Neural cell (in vitro differentiated cells): ENCODE measurements around the gene ZNF618. TPM values are rescaled to one million over a fixed set of nuclear protein-coding genes. Genes with fewer than 3 reads are reported as not detected.

Source experiments
- H2AFZ ChIP-seq: fragments of 200-600, 300-800 bp; sonication (generic), shearing (Covaris generic); 2 replicates; pipeline ENCODE4 v1.6.0; 2014; ENCODE audit warnings: low read depth, mild to moderate bottlenecking, antibody characterized with exemption, low read length, moderate library complexity
- H3F3A ChIP-seq: fragments of 200-600 bp; shearing (Covaris generic); 2 replicates; pipeline ENCODE4 v1.6.1; 2016; ENCODE audit warnings: mild to moderate bottlenecking, moderate library complexity, mixed read lengths, antibody characterized with exemption, low read length; ENCODE audit not compliant: insufficient read depth, poor library complexity, severe bottlenecking
- H3K27ac ChIP-seq: fragments of 200-600, 300-800 bp; sonication (generic), shearing (Covaris generic); 2 replicates; pipeline ENCODE4 v1.5.1; 2014; ENCODE audit warnings: mild to moderate bottlenecking, low read length, moderate library complexity
- H3K27me3 ChIP-seq: fragments of 300-800, 200-600 bp; sonication (generic), shearing (Covaris generic); 2 replicates; pipeline ENCODE4 v1.6.0; 2014; ENCODE audit warnings: mild to moderate bottlenecking, low read depth, low read length, moderate library complexity; ENCODE audit not compliant: insufficient read depth
- H3K36me3 ChIP-seq: fragments of 300-800, 200-600 bp; sonication (generic), shearing (Covaris generic); 2 replicates; pipeline ENCODE4 v1.5.1; 2014; ENCODE audit warnings: mild to moderate bottlenecking, antibody characterized with exemption, low read length, moderate library complexity; ENCODE audit not compliant: insufficient read depth
- H3K4me2 ChIP-seq: fragments of 300-800, 200-600 bp; sonication (generic), shearing (Covaris generic); 2 replicates; pipeline ENCODE4 v1.6.0; 2014; ENCODE audit warnings: mild to moderate bottlenecking, low read length
- H3K4me3 ChIP-seq: fragments of 300-800, 200-600 bp; sonication (generic), shearing (Covaris generic); 2 replicates; pipeline ENCODE4 v1.5.1; 2014; ENCODE audit warnings: mild to moderate bottlenecking, low read length, moderate library complexity
- H3K79me2 ChIP-seq: fragments of 200-600 bp; shearing (Covaris generic); replicated peaks from 2 replicates; pipeline ENCODE4 v1.6.0; 2014; ENCODE audit warnings: mild to moderate bottlenecking, low read length, moderate library complexity; ENCODE audit not compliant: insufficient read depth
- H3K9ac ChIP-seq: fragments of 300-800, 200-600 bp; sonication (generic), shearing (Covaris generic); 2 replicates; pipeline ENCODE4 v1.6.1; 2016; ENCODE audit warnings: mild to moderate bottlenecking, low read length, mixed read lengths
- H3K9me2 ChIP-seq: fragments of 200-600 bp; shearing (Covaris generic); 2 replicates; pipeline ENCODE4 v1.6.1; 2016; ENCODE audit warnings: mild to moderate bottlenecking, low read length, mixed read lengths; ENCODE audit not compliant: insufficient read depth
- H3K9me3 ChIP-seq: fragments of 200-600, 300-800 bp; sonication (generic), shearing (Covaris generic); 2 replicates; pipeline ENCODE4 v1.6.1; 2016; ENCODE audit warnings: mild to moderate bottlenecking, mixed run types, low read length, moderate library complexity, mixed read lengths
- H4K20me1 ChIP-seq: fragments of 200-600 bp; shearing (Covaris generic); 2 replicates; pipeline ENCODE4 v1.6.1; 2016; ENCODE audit warnings: mild to moderate bottlenecking, mixed run types; ENCODE audit not compliant: insufficient read depth
- CTCF ChIP-seq: fragments of 450-650 bp; IDR thresholded peaks from 2 replicates; pipeline ENCODE4 v1.5.1; 2014; ENCODE audit warnings: antibody characterized with exemption, mild to moderate bottlenecking, moderate library complexity; ENCODE audit not compliant: poor library complexity, severe bottlenecking
- EP300 ChIP-seq: fragments of 450-650 bp; conservative IDR thresholded peaks from 2 replicates; pipeline ENCODE4 v1.6.1; 2014; ENCODE audit warnings: antibody characterized with exemption, mild to moderate bottlenecking, moderate library complexity; ENCODE audit not compliant: poor library complexity, severe bottlenecking
- EZH2 ChIP-seq: fragments of 200-600, 300-800 bp; shearing (Covaris generic), sonication (generic); IDR thresholded peaks from 2 replicates; pipeline ENCODE4 v1.6.1; 2014; ENCODE audit warnings: antibody characterized with exemption, low read length, borderline replicate concordance, mild to moderate bottlenecking; ENCODE audit not compliant: insufficient read depth, poor library complexity, severe bottlenecking
- MXI1 ChIP-seq: fragments of 450-650 bp; conservative IDR thresholded peaks from 2 replicates; pipeline ENCODE4 v1.6.1; 2014; ENCODE audit warnings: antibody characterized with exemption, mild to moderate bottlenecking; ENCODE audit not compliant: poor library complexity, severe bottlenecking
- POLR2AphosphoS5 ChIP-seq: IDR thresholded peaks from 2 replicates; pipeline ENCODE4 v1.6.1; 2012
- RAD21 ChIP-seq: fragments of 450-650 bp; conservative IDR thresholded peaks from 2 replicates; pipeline ENCODE4 v1.6.1; 2014; ENCODE audit warnings: antibody characterized with exemption, mild to moderate bottlenecking, moderate library complexity
- REST ChIP-seq: IDR thresholded peaks from 2 replicates; pipeline ENCODE4 v1.6.1; 2012; ENCODE audit warnings: borderline replicate concordance
- SMC3 ChIP-seq: fragments of 450-650 bp; conservative IDR thresholded peaks from 2 replicates; pipeline ENCODE4 v1.6.1; 2014; ENCODE audit warnings: antibody characterized with exemption, mild to moderate bottlenecking, moderate library complexity; ENCODE audit not compliant: poor library complexity
- TAF1 ChIP-seq: IDR thresholded peaks from 2 replicates; pipeline ENCODE4 v1.6.1; 2012; ENCODE audit warnings: low read depth
- polyA plus RNA-seq: library from polyadenylated mRNA; depleted of rRNA; stranded (reverse); fragments of >200 nt; gene quantifications from 2 replicates; pipeline ENCODE4 v1.2.3, GENCODE V29; 2014

ZNF618 gene
- polyA plus RNA-seq, 1 donor from 2014 or later, result 7.1 TPM

DNA sequence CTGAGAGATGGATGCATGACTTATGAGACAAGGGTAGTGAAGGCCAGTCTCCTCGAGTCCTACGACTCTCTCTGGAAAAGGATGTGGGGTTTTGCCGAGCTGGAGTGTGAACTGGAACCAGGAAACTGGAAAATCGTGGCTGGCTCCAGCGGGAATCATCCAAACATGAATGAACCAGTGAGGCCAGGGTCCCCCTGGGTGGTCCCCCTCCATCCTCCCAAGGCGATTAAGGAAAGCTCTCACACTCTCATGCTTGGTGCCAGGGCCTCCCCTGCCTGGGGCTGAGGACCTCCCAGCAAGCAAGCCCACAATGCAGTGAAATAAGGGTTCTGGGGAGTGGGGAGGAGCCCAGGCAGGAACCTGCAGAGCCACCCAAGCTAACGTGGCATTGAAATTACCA is 211.6 kb downstream of the ZNF618 start:
- H3K4me3 ChIP-seq, result no peak overlapping the region

GRCh38 chr9:114088571-114089170 is 212.6 kb downstream of the ZNF618 start:
- no peak overlapping the region for H3K4me3 ChIP-seq
- H4K20me1 ChIP-seq, result no peaks in the 10 kb centered on the region
- no peaks in the 10 kb centered on the region for H3K9me2 ChIP-seq
- H2AFZ ChIP-seq, result no peak overlapping the region
- no peaks in the 10 kb centered on the region for H3K79me2 ChIP-seq
- no peaks in the 10 kb centered on the region for H3K27me3 ChIP-seq
- H3K9me3 ChIP-seq, result no peaks in the 10 kb centered on the region
- no peaks in the 10 kb centered on the region for H3F3A ChIP-seq
- no peak overlapping the region for H3K9ac ChIP-seq
- no peak overlapping the region for H3K27ac ChIP-seq
- no peak overlapping the region for H3K4me2 ChIP-seq
- no peaks in the 10 kb centered on the region for H3K36me3 ChIP-seq
- no peak for TF ChIP-seq REST
- TF ChIP-seq TAF1, result no peak
- TF ChIP-seq EZH2, result no peak
- no peak for TF ChIP-seq RAD21
- TF ChIP-seq EP300, result no peak
- TF ChIP-seq POLR2AphosphoS5, result no peak

More for the DNA sequence above, 211.6 kb downstream of the ZNF618 start:
- TF ChIP-seq EZH2 (no peak), MXI1 (no peak), SMC3 (no peak), TAF1 (no peak), EP300 (no peak), REST (no peak), CTCF (no peak), RAD21 (no peak), POLR2AphosphoS5 (no peak)
- Histone ChIP-seq H4K20me1 (no peaks in the 10 kb centered on the region), H3K9me2 (no peaks in the 10 kb centered on the region), H2AFZ (no peak overlapping the region), H3K9me3 (no peaks in the 10 kb centered on the region), H3F3A (no peaks in the 10 kb centered on the region), H3K9ac (no peak overlapping the region), H3K79me2 (no peaks in the 10 kb centered on the region), H3K27ac (no peak overlapping the region), H3K4me2 (no peak overlapping the region), H3K36me3 (no peaks in the 10 kb centered on the region), H3K27me3 (no peaks in the 10 kb centered on the region)
